ENCODE data around the gene GSTM2.

Gene GSTM2

GRCh38 chr1:109718495-109718894 is 50.6 kb downstream of the GSTM2 start:
- no peak for DNase-seq

- no peak for DNase-seq
Measured at GRCh38 chr1:109719337-109719837, 51.5 kb downstream of the GSTM2 start.

- DNase-seq: no peak
Measured at GRCh38 chr1:109721042-109721441, 53.2 kb downstream of the GSTM2 start.

GRCh38 chr1:109721971-109722370 is 54.1 kb downstream of the GSTM2 start:
- DNase-seq: no peak

GRCh38 chr1:109722908-109723691 is 55.2 kb downstream of the GSTM2 start:
- DNase-seq: no peak
